HEK293 (cell line): ENCODE data around the gene TTC7B.
A peak's percentile ranks its signal among the peaks of the same experiment; 100 is the strongest.

Source experiments
- FEZF1 ChIP-seq: fragments of 450-650 bp; formaldehyde crosslinking; IDR thresholded peaks from 2 replicates; pipeline ENCODE4 v1.5.1; 2016; ENCODE audit warnings: missing biosample characterization, missing genetic modification characterization
- GLIS1 ChIP-seq: fragments of 450-650 bp; formaldehyde crosslinking; IDR thresholded peaks from 2 replicates; pipeline ENCODE4 v1.5.1; 2016; ENCODE audit warnings: missing biosample characterization, missing genetic modification characterization
- KLF1 ChIP-seq: fragments of 450-650 bp; formaldehyde crosslinking; IDR thresholded peaks from 2 replicates; pipeline ENCODE4 v1.5.1; 2016; ENCODE audit warnings: missing biosample characterization, missing genetic modification characterization
- OSR2 ChIP-seq: fragments of 450-650 bp; formaldehyde crosslinking; IDR thresholded peaks from 2 replicates; pipeline ENCODE4 v1.5.1; 2016; ENCODE audit warnings: missing biosample characterization, missing genetic modification characterization
- WT1 ChIP-seq: fragments of 450-650 bp; formaldehyde crosslinking; IDR thresholded peaks from 2 replicates; pipeline ENCODE4 v1.5.1; 2016; ENCODE audit warnings: missing biosample characterization, missing genetic modification characterization
- YY1 ChIP-seq: fragments of 450-650 bp; formaldehyde crosslinking; IDR thresholded peaks from 2 replicates; pipeline ENCODE4 v1.5.1; 2018; ENCODE audit warnings: missing biosample characterization, missing genetic modification characterization
- ZBTB44 ChIP-seq: fragments of 450-650 bp; IDR thresholded peaks from 2 replicates; pipeline ENCODE4 v1.5.1; 2018; ENCODE audit warnings: missing biosample characterization, mild to moderate bottlenecking, missing genetic modification characterization
- ZBTB6 ChIP-seq: fragments of 450-650 bp; formaldehyde crosslinking; IDR thresholded peaks from 2 replicates; pipeline ENCODE4 v1.5.1; 2017; ENCODE audit warnings: missing biosample characterization, missing genetic modification characterization
- ZBTB8A ChIP-seq: fragments of 450-650 bp; formaldehyde crosslinking; IDR thresholded peaks from 2 replicates; pipeline ENCODE4 v1.5.1; 2016; ENCODE audit warnings: missing biosample characterization, missing genetic modification characterization
- ZFHX2 ChIP-seq: fragments of 450-650 bp; formaldehyde crosslinking; conservative IDR thresholded peaks from 2 replicates; pipeline ENCODE4 v1.5.1; 2016; ENCODE audit warnings: missing biosample characterization, missing genetic modification characterization
- ZFP41 ChIP-seq: fragments of 450-650 bp; formaldehyde crosslinking; IDR thresholded peaks from 2 replicates; pipeline ENCODE4 v1.5.1; 2016; ENCODE audit warnings: missing biosample characterization, missing genetic modification characterization, borderline replicate concordance
- ZNF10 ChIP-seq: fragments of 450-650 bp; formaldehyde crosslinking; IDR thresholded peaks from 2 replicates; pipeline ENCODE4 v1.5.1; 2017; ENCODE audit warnings: missing biosample characterization, missing genetic modification characterization
- ZNF138 ChIP-seq: fragments of 450-650 bp; formaldehyde crosslinking; IDR thresholded peaks from 2 replicates; pipeline ENCODE4 v1.5.1; 2016; ENCODE audit warnings: missing biosample characterization, missing genetic modification characterization, borderline replicate concordance
- ZNF148 ChIP-seq: fragments of 450-650 bp; formaldehyde crosslinking; IDR thresholded peaks from 2 replicates; pipeline ENCODE4 v1.5.0; 2017; ENCODE audit warnings: missing biosample characterization, missing genetic modification characterization, borderline replicate concordance
- ZNF16 ChIP-seq: fragments of 450-650 bp; formaldehyde crosslinking; IDR thresholded peaks from 2 replicates; pipeline ENCODE4 v1.5.1; 2016; ENCODE audit warnings: low read depth, missing biosample characterization, missing genetic modification characterization
- ZNF239 ChIP-seq: fragments of 450-650 bp; formaldehyde crosslinking; IDR thresholded peaks from 2 replicates; pipeline ENCODE4 v1.5.1; 2016; ENCODE audit warnings: missing biosample characterization, missing genetic modification characterization
- ZNF26 ChIP-seq: fragments of 450-650 bp; formaldehyde crosslinking; IDR thresholded peaks from 2 replicates; pipeline ENCODE4 v1.5.1; 2016; ENCODE audit warnings: missing biosample characterization, missing genetic modification characterization
- ZNF398 ChIP-seq: fragments of 450-650 bp; formaldehyde crosslinking; IDR thresholded peaks from 2 replicates; pipeline ENCODE4 v1.5.1; 2017; ENCODE audit warnings: missing biosample characterization, missing genetic modification characterization
- ZNF488 ChIP-seq: fragments of 450-650 bp; formaldehyde crosslinking; IDR thresholded peaks from 2 replicates; pipeline ENCODE4 v1.5.1; 2016; ENCODE audit warnings: missing biosample characterization, missing genetic modification characterization
- ZNF518A ChIP-seq: fragments of 450-650 bp; formaldehyde crosslinking; conservative IDR thresholded peaks from 2 replicates; pipeline ENCODE4 v1.5.1; 2016; ENCODE audit warnings: low read depth, missing biosample characterization, missing genetic modification characterization
- ZNF529 ChIP-seq: fragments of 450-650 bp; formaldehyde crosslinking; IDR thresholded peaks from 2 replicates; pipeline ENCODE4 v1.5.1; 2017; ENCODE audit warnings: missing genetic modification characterization, missing biosample characterization; ENCODE audit not compliant: insufficient replicate concordance
- ZNF571 ChIP-seq: fragments of 450-650 bp; formaldehyde crosslinking; IDR thresholded peaks from 2 replicates; pipeline ENCODE4 v1.5.0; 2017; ENCODE audit warnings: missing biosample characterization, missing genetic modification characterization
- ZNF707 ChIP-seq: fragments of 450-650 bp; formaldehyde crosslinking; IDR thresholded peaks from 2 replicates; pipeline ENCODE4 v1.5.1; 2016; ENCODE audit warnings: missing biosample characterization, missing genetic modification characterization
- ZNF747 ChIP-seq: fragments of 450-650 bp; formaldehyde crosslinking; IDR thresholded peaks from 2 replicates; pipeline ENCODE4 v1.5.1; 2016; ENCODE audit warnings: missing biosample characterization, missing genetic modification characterization

TTC7B gene

GRCh38 chr14:90521084-90521929 lies 294.9 kb downstream of the TTC7B start (continued):
- TF ChIP-seq KLF1: no peak
- no peak for TF ChIP-seq ZNF518A (tag by site-specific recombination)
- no peak for TF ChIP-seq ZNF16
- no peak for TF ChIP-seq ZNF488 (tag by site-specific recombination)
- no peak for TF ChIP-seq ZNF529 (tag by site-specific recombination)
- peak; percentile 59; the same call in 1 of the 2 replicates for TF ChIP-seq OSR2 (tag by site-specific recombination)
- no peak for TF ChIP-seq ZNF138 (tag by site-specific recombination)
- TF ChIP-seq ZNF707 (tag by site-specific recombination): no peak
- no peak for TF ChIP-seq ZNF148 (tag by site-specific recombination)
- 0 out of 2 replicates have a peak, but pooled peaks have one; percentile 15 for TF ChIP-seq ZBTB8A (tag by site-specific recombination)
- TF ChIP-seq ZNF10 (tag by site-specific recombination): no peak
- no peak for TF ChIP-seq ZNF239
- TF ChIP-seq GLIS1 (tag by site-specific recombination): peak; percentile 99
- peak; percentile 75 for TF ChIP-seq ZNF398 (tag by site-specific recombination)
- no peak for TF ChIP-seq ZNF571 (tag by site-specific recombination)
- no peak for TF ChIP-seq ZNF747 (tag by site-specific recombination)
- TF ChIP-seq YY1 (tag by site-specific recombination): no peak
- 0 out of 2 replicates have a peak, but pooled peaks have one; percentile 7 for TF ChIP-seq ZFHX2 (tag by site-specific recombination)
- TF ChIP-seq ZBTB6 (tag by site-specific recombination): no peak
- TF ChIP-seq ZBTB44: no peak
- TF ChIP-seq WT1: no peak
- TF ChIP-seq ZFP41 (tag by site-specific recombination): no peak
- TF ChIP-seq ZNF26: no peak
- TF ChIP-seq FEZF1 (tag by site-specific recombination): peak; percentile 61
